ENCODE results near the gene OR2J2. TPM values are rescaled to one million over a fixed set of nuclear protein-coding genes. Genes with fewer than 3 reads are reported as not detected.
"Not testable (repeated sequence)": the region's sequence is repeated elsewhere in the genome, so short reads cannot be mapped to it uniquely, and the experiment has no call there.

The OR2J2 gene
- total and polyA plus RNA-seq, 2 donors from 2014 or later: not detected

GRCh38 chr6:29147074-29147473 lies 23.6 kb upstream of the OR2J2 start:
- peaks cover 0 to 6% (median 0%) of the 10 kb centered on the region in 3 donors for H3K9me3 ChIP-seq (ENCODE audit: control insufficient read depth in 2 of 3, insufficient read depth in 1 of 3, low read length in 3 of 3)
- no peaks in the 10 kb centered on the region for H3K36me3 ChIP-seq (ENCODE audit: control insufficient read depth in 2 of 3, insufficient read depth in 3 of 3, low read length in 3 of 3)
- no peaks in the 10 kb centered on the region for H3K27me3 ChIP-seq (ENCODE audit: control insufficient read depth, insufficient read depth, low read length)
- intact Hi-C loops (cut with DNase I): no loop called here
- FAIRE-seq: no peak
- H3K4me1 ChIP-seq (ENCODE audit: control insufficient read depth in 2 of 3, insufficient read depth in 2 of 3, low read depth in 1 of 3, low read length in 3 of 3): no peaks in the 10 kb centered on the region
- no peak overlapping the region for H3K27ac ChIP-seq (ENCODE audit: low read depth in 2 of 2, low read length in 2 of 2)
- no peak for DNase-seq
- no peak overlapping the region for H3K4me3 ChIP-seq (ENCODE audit: low read length in 3 of 3)
- TF ChIP-seq CTCF (IDR thresholded peaks at IDR 0.05; ENCODE audit: borderline replicate concordance, extremely low read depth, insufficient read depth): no peak
- no peak overlapping the region for H3K9ac ChIP-seq (ENCODE audit: low read length in 3 of 3)

- not testable (repeated sequence) for H3K9me3 ChIP-seq (ENCODE audit: control insufficient read depth in 2 of 3, insufficient read depth in 1 of 3, low read length in 3 of 3); DNase-seq; FAIRE-seq
These were observed 21.3 kb upstream of the OR2J2 start for GRCh38 chr6:29149444-29149843.

GRCh38 chr6:29153083-29153482 lies 17.6 kb upstream of the OR2J2 start:
- no peak for TF ChIP-seq CTCF (IDR thresholded peaks at IDR 0.05; ENCODE audit: borderline replicate concordance, extremely low read depth, insufficient read depth)
- Histone ChIP-seq H3K27ac (ENCODE audit: low read depth in 2 of 2, low read length in 2 of 2) (no peak overlapping the region), H3K27me3 (ENCODE audit: control insufficient read depth, insufficient read depth, low read length) (no peaks in the 10 kb centered on the region), H3K4me1 (ENCODE audit: control insufficient read depth in 2 of 3, insufficient read depth in 2 of 3, low read depth in 1 of 3, low read length in 3 of 3) (no peaks in the 10 kb centered on the region), H3K36me3 (ENCODE audit: control insufficient read depth in 2 of 3, insufficient read depth in 3 of 3, low read length in 3 of 3) (no peaks in the 10 kb centered on the region), H3K4me3 (ENCODE audit: low read length in 3 of 3) (no peak overlapping the region), H3K9ac (ENCODE audit: low read length in 3 of 3) (no peak overlapping the region), H3K9me3 (ENCODE audit: control insufficient read depth in 2 of 3, insufficient read depth in 1 of 3, low read length in 3 of 3) (no peaks in the 10 kb centered on the region)
- DNase-seq (no peak), FAIRE-seq (no peak)
- intact Hi-C loops (cut with DNase I): no loop called here

More at GRCh38 chr6:29149444-29149843, 21.3 kb upstream of the OR2J2 start:
- intact Hi-C loops (cut with DNase I); H3K27me3 ChIP-seq (ENCODE audit: control insufficient read depth, insufficient read depth, low read length); H3K36me3 ChIP-seq (ENCODE audit: control insufficient read depth in 2 of 3, insufficient read depth in 3 of 3, low read length in 3 of 3); H3K9ac ChIP-seq (ENCODE audit: low read length in 3 of 3); H3K4me1 ChIP-seq (ENCODE audit: control insufficient read depth in 2 of 3, insufficient read depth in 2 of 3, low read depth in 1 of 3, low read length in 3 of 3); H3K4me3 ChIP-seq (ENCODE audit: low read length in 3 of 3); H3K27ac ChIP-seq (ENCODE audit: low read depth in 2 of 2, low read length in 2 of 2): not testable (repeated sequence)

- H3K27ac ChIP-seq (ENCODE audit: low read depth in 2 of 2, low read length in 2 of 2); H3K27me3 ChIP-seq (ENCODE audit: control insufficient read depth, insufficient read depth, low read length); DNase-seq; H3K4me1 ChIP-seq (ENCODE audit: control insufficient read depth in 2 of 3, insufficient read depth in 2 of 3, low read depth in 1 of 3, low read length in 3 of 3); FAIRE-seq; H3K4me3 ChIP-seq (ENCODE audit: low read length in 3 of 3); intact Hi-C loops (cut with DNase I); H3K9ac ChIP-seq (ENCODE audit: low read length in 3 of 3); H3K9me3 ChIP-seq (ENCODE audit: control insufficient read depth in 2 of 3, insufficient read depth in 1 of 3, low read length in 3 of 3); H3K36me3 ChIP-seq (ENCODE audit: control insufficient read depth in 2 of 3, insufficient read depth in 3 of 3, low read length in 3 of 3): not testable (repeated sequence)
These were observed 15.5 kb upstream of the OR2J2 start for GRCh38 chr6:29155182-29155581.

GRCh38 chr6:29159922-29160321 lies 10.8 kb upstream of the OR2J2 start:
- DNase-seq; H3K9ac ChIP-seq (ENCODE audit: low read length in 3 of 3); H3K4me1 ChIP-seq (ENCODE audit: control insufficient read depth in 2 of 3, insufficient read depth in 2 of 3, low read depth in 1 of 3, low read length in 3 of 3); intact Hi-C loops (cut with DNase I); H3K9me3 ChIP-seq (ENCODE audit: control insufficient read depth in 2 of 3, insufficient read depth in 1 of 3, low read length in 3 of 3); H3K27ac ChIP-seq (ENCODE audit: low read depth in 2 of 2, low read length in 2 of 2); H3K36me3 ChIP-seq (ENCODE audit: control insufficient read depth in 2 of 3, insufficient read depth in 3 of 3, low read length in 3 of 3); H3K27me3 ChIP-seq (ENCODE audit: control insufficient read depth, insufficient read depth, low read length); FAIRE-seq; H3K4me3 ChIP-seq (ENCODE audit: low read length in 3 of 3): not testable (repeated sequence)

GRCh38 chr6:29165571-29165970 lies 5.1 kb upstream of the OR2J2 start:
- H3K4me3 ChIP-seq (ENCODE audit: low read length in 3 of 3); intact Hi-C loops (cut with DNase I); H3K36me3 ChIP-seq (ENCODE audit: control insufficient read depth in 2 of 3, insufficient read depth in 3 of 3, low read length in 3 of 3); H3K4me1 ChIP-seq (ENCODE audit: control insufficient read depth in 2 of 3, insufficient read depth in 2 of 3, low read depth in 1 of 3, low read length in 3 of 3); H3K27me3 ChIP-seq (ENCODE audit: control insufficient read depth, insufficient read depth, low read length); FAIRE-seq; H3K9ac ChIP-seq (ENCODE audit: low read length in 3 of 3); H3K9me3 ChIP-seq (ENCODE audit: control insufficient read depth in 2 of 3, insufficient read depth in 1 of 3, low read length in 3 of 3); H3K27ac ChIP-seq (ENCODE audit: low read depth in 2 of 2, low read length in 2 of 2): not testable (repeated sequence)
- peak in 1 of 5 donors; percentile 46 for DNase-seq
